Superior temporal gyrus (tissue), 1 donor: ENCODE data around the gene KCNG2.

Source experiments
- DNase-seq: peaks from one replicate; pipeline ENCODE4 v3.0.0-alpha.2; 2016; ENCODE audit errors: extremely low spot score

The KCNG2 gene

GRCh38 chr18:79924814-79925731 is 127.3 kb downstream of the KCNG2 start:
- no peak for DNase-seq

- DNase-seq: no peak
Measured at GRCh38 chr18:79926306-79926705, 128.6 kb downstream of the KCNG2 start.

GRCh38 chr18:79926715-79927606 is 129.2 kb downstream of the KCNG2 start:
- no peak for DNase-seq

- no peak for DNase-seq
Measured at GRCh38 chr18:79927607-79928562, 130.1 kb downstream of the KCNG2 start.

GRCh38 chr18:79928563-79928960 is 130.8 kb downstream of the KCNG2 start:
- DNase-seq: no peak

GRCh38 chr18:79930020-79930642 is 132.4 kb downstream of the KCNG2 start:
- DNase-seq: no peak

- DNase-seq: no peak
Measured at GRCh38 chr18:79931475-79931874, 133.7 kb downstream of the KCNG2 start.

GRCh38 chr18:79932907-79933306 is 135.2 kb downstream of the KCNG2 start:
- no peak for DNase-seq

GRCh38 chr18:79933765-79934164 is 136.0 kb downstream of the KCNG2 start:
- DNase-seq: no peak

GRCh38 chr18:79934311-79935097 is 136.8 kb downstream of the KCNG2 start:
- DNase-seq: no peak

- no peak for DNase-seq
Measured at GRCh38 chr18:79935098-79935480, 137.4 kb downstream of the KCNG2 start.

GRCh38 chr18:79935499-79935898 is 137.8 kb downstream of the KCNG2 start:
- DNase-seq: no peak

- DNase-seq: no peak
Measured at GRCh38 chr18:79935925-79936324, 138.2 kb downstream of the KCNG2 start.

- DNase-seq: no peak
Measured at GRCh38 chr18:79936641-79937040, 138.9 kb downstream of the KCNG2 start.

- DNase-seq: no peak
Measured at GRCh38 chr18:79937103-79937860, 139.5 kb downstream of the KCNG2 start.

- no peak for DNase-seq
Measured at GRCh38 chr18:79938196-79938595, 140.5 kb downstream of the KCNG2 start.

GRCh38 chr18:79939096-79939495 is 141.4 kb downstream of the KCNG2 start:
- no peak for DNase-seq

- DNase-seq: no peak
Measured at GRCh38 chr18:79940126-79940813, 142.5 kb downstream of the KCNG2 start.
